Activated naive CD8-positive, alpha-beta T cell treated with anti-CD3 and anti-CD28 coated beads, Interleukin-2, amount 50 U/mL, for 16 hours (primary cell): ENCODE results near the gene MMS22L.
"Not testable (repeated sequence)": the region's sequence is repeated elsewhere in the genome, so short reads cannot be mapped to it uniquely, and the experiment has no call there.

Experiments
- DNase-seq: peaks from one replicate; pipeline ENCODE4 v3.0.0-alpha.2; 2020; ENCODE audit warnings: low read depth, low spot score

MMS22L gene

DNA sequence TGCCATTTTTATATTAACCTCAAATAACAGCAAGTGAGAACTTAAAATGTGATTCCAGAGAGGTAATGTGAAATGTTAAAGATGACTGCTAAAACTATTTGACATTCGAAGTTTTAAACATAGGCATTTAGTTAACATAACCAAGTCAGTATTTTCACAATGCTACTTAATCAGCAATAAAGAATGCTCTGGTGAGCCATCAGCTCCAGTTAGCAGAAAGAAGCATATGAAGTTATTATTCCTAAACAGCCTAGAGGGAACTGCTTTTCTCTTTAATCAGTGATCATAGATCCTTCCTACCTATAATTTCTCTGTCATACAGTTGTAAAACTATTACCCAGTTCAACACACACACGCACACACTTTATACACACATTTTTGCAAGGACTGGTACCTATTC lies 60.1 kb downstream of the MMS22L start:
- DNase-seq: no peak

DNA sequence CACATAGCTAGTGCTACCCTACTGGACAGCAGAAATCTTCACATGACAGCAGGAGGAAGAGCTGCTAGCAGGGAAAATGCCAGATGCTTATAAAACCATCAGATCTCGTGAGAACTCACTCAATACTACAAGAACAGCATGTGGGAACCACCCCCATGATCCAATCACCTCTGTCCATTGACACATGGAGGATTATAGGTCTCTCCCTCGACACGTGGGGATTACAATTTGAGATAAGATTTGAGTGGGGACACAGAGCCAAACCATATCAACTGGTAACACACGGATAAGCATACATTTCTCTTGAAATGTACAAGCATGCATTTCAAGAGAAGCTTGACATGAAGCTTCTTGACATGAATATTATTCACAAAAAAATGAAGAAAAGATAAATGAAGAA lies 64.1 kb downstream of the MMS22L start:
- no peak for DNase-seq

- no peak for DNase-seq
Observed at GRCh38 chr6:97215157-97215769, 67.8 kb downstream of the MMS22L start.

GRCh38 chr6:97214671-97215070 lies 68.3 kb downstream of the MMS22L start:
- DNase-seq: no peak

DNA sequence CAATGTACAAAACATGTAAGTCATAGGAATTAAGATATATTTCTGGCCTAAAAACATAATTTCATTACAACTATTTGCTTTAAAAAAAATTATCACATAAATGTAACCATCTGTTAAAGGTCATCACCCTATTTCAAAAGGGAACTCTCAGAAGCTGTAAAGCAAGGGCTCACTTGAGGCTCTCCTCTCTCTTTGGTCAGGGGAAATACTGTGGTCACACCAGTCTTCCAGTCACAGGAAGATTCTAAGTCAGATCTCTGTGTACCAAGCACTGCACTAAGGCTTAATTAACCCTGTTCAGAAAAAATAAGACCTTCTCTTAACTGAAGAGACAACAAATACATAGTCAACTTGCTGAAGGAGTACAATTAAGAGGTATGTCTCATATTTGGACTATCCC lies 75.6 kb downstream of the MMS22L start:
- DNase-seq: no peak

- DNase-seq: no peak
Observed at GRCh38 chr6:97205966-97206365, 77.0 kb downstream of the MMS22L start.

GRCh38 chr6:97203343-97203742 lies 79.7 kb downstream of the MMS22L start:
- DNase-seq: no peak

DNA sequence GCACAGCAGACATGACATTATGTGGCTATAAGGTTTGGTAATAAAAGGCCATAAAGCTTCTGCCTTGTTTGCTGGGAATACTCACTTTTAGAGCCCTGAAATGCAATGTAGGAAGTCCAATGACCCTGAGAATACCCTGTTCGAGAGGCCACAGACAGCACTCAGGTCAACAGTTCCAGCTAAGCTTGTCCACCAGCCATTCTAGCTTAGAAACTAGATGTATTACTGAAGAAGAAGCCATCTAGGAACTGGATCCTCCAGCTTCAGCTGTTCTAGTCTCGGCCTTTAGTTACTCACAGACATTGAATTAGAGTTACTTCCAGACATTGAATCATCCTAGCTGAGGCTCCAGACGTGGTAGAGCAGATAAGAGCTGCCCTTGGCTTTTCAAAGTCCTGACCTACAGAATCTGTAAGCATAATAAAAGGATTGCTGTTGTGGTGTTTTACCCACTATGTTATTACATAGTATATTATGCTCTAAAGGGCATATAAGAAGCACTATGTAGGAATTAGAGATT lies 84.9 kb downstream of the MMS22L start:
- DNase-seq: no peak

GRCh38 chr6:97195117-97195516 lies 87.9 kb downstream of the MMS22L start:
- DNase-seq: no peak

DNA sequence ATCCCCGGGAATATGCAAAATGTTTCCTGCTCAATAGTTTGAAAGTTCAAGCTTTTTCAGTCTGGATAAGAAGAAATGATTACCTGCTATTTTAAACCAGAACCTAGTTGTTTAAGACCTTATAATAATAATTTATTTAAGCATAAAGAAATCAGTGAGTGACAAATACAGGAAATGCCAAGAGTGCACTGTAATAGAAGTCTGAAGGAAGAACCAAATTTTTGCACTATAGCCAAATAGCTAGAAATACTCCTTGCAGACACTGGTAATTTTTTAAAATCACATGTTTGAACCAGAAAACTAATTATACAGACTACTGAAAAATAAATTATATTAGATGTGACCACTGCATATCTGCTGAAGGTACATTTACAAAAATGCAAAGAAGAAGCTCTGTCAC lies 93.2 kb downstream of the MMS22L start:
- no peak for DNase-seq

DNA sequence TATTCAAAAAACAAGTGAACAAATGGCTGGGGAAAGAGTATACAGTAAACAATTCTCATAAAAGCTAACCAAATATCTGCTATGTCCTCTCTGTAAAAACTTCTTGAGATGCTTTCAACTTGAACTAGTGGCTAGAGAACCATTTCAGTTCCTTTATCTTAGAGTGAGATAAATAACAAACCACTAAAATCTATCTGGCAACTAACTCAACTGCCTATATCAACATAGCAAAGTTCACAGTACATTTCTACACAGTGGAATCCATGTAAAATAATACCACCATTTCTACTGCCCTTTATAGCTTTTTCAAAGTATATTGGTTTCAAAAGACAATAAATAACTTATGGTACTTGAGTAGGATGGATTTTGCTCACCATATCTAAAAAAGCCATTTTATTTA lies 95.1 kb downstream of the MMS22L start:
- DNase-seq: no peak

GRCh38 chr6:97186416-97186999 lies 96.5 kb downstream of the MMS22L start:
- DNase-seq: peak; percentile 27

- no peak for DNase-seq
Observed at GRCh38 chr6:97177905-97178304, 105.1 kb downstream of the MMS22L start.

DNA sequence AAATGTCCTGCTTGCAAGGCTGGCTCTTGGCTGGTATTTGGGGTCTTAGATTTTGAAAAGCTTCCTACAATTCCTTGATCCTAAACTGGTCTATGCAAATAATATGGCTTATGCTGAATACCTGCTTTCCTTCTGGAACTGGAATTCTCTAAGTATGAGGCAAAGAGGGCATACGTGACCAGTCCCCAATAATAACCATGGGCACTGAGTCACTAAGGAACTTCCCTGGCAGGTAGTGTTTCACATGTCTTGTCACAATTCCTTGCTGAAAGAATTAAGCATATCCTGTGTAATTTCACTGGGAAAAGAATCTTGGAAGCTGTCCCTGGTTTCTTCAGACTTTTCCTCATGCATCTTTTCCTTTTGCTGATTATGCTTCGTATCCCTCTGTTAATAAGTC lies 106.5 kb downstream of the MMS22L start:
- no peak for DNase-seq

GRCh38 chr6:97175806-97176205 lies 107.2 kb downstream of the MMS22L start:
- no peak for DNase-seq

- DNase-seq: no peak
Observed at GRCh38 chr6:97174471-97174870, 108.5 kb downstream of the MMS22L start.

DNA sequence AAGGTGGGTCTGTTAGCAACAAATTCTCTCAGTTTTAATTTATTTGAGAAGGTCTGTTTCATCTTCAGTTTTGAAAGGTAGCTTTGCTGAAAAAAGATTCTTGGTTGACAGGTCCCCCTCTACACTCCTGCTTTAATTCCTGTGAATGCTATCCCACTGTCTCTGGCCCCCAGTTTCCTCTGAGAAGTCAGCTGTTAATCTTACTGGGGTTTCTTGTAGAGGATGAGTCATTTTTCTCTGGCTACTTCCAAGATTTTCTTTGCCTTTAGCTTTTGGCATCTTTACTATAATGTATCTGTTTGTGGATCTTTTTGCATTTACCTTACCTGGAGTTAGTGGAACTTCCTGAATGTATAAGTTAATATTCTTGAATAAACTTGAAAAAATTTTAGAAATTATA lies 122.7 kb downstream of the MMS22L start:
- DNase-seq: no peak

DNA sequence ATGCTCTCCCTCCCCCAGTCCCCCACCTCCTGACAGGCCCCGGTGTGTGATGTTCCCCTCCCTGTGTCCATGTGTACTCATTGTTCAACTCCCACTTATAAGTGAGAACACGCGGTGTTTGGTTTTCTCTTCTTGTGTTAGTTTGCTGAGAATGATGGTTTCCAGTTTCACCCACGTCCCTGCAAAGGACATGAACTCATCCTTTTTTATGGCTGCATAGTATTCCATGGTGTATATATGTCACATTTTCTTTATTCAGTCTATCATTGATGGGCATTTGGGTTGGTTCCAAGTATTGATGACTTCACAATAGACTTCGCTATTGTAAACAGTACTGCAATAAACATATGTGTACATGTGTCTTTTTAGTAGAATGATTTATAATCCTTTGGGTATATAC lies 127.6 kb downstream of the MMS22L start:
- not testable (repeated sequence) for DNase-seq

GRCh38 chr6:97154015-97154414 lies 129.0 kb downstream of the MMS22L start:
- DNase-seq: no peak

DNA sequence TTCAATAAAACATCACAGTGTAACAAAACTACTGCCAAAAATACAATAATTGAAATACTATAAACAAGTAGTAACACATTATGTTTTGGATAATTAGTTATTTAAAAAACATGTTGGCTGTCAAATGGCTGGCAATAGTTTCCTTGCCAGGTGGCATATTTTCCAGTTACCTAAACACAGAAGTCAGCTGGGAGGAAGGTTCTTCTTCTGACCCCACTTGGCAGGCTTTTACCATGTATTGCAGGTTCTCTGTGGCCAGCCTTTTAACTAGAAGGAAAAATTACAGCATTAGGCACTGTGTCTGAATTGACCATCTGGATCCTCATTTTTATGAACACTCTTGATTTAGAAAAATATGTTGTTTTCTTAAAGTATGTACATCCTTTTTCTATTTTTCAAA lies 131.4 kb downstream of the MMS22L start:
- DNase-seq: no peak

- no peak for DNase-seq
Observed at GRCh38 chr6:97150932-97151331, 132.1 kb downstream of the MMS22L start.

DNA sequence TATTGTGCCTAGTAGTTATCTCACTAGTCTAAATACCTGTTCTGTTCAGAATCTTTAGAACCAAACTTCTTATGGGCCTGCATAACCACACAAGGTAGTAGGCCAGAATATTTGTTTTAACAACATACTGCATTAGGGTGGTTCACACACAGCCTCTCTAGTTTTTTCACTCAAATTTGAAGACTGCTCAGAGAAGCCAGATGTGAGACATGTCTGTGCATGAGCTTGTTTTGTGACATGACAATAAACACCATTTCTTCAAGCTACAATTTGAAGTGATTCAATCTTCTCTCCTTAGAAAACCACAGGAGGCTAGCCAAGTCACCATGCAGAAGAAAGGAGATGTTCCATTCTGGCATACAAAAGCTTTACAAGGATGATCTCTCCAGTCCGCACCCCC lies 135.6 kb downstream of the MMS22L start:
- DNase-seq: no peak

DNA sequence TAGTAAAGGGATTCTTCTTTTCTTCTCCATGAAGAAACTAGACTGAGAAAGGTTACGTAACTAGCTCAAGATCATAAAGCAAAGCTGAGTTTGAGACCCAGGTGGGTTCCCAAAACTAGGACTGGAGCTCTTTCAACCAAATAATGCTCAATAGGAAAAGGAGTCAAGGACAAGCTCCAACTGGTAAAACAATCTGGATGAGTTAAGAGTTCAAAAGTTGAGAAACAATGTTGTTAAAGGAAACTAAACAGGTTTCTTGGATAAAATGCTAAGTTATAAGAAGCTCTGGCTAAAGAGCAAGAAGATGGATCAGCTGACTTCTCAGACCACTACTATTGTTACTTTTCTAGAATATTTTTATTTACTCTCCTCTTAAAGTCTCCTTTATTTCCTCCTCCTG lies 137.3 kb downstream of the MMS22L start:
- DNase-seq: no peak

GRCh38 chr6:97141756-97142155 lies 141.3 kb downstream of the MMS22L start:
- no peak for DNase-seq
